Activated B cell treated with CpG ODN at 0.5 μM for 24 hours (primary cell): ENCODE data around the gene CLEC7A. TPM values are rescaled to one million over a fixed set of nuclear protein-coding genes. Genes with fewer than 3 reads are reported as not detected.

Experiments used
- ATAC-seq: fragments of 200-7000 bp; cut with Tn5 transposase; one replicate; pipeline ENCODE4 v1.10.0; 2021; ENCODE audit warnings: low read depth, mild to moderate bottlenecking, moderate library complexity
- CTCF ChIA-PET: fragments of 350-600 bp; sonication (Branson Sonifier 250); formaldehyde crosslinking; loops from one replicate; lab custom pipeline; 2021; ENCODE audit warnings: antibody characterized with exemption; lab: Charles Lee
- POLR2A ChIA-PET: fragments of 350-600 bp; sonication (Branson Sonifier 250); formaldehyde crosslinking; loops from one replicate; lab custom pipeline; 2021; ENCODE audit warnings: antibody characterized with exemption; lab: Charles Lee
- DNase-seq: peaks from one replicate; pipeline ENCODE4 v3.0.0; 2022
- H3K27ac Mint-ChIP-seq: one replicate; pipeline ENCODE4 v1.8.0; 2020; ENCODE audit warnings: mixed read lengths
- H3K27me3 Mint-ChIP-seq: one replicate; pipeline ENCODE4 v1.8.0; 2021; ENCODE audit warnings: mixed read lengths
- H3K36me3 Mint-ChIP-seq: one replicate; pipeline ENCODE4 v1.8.0; 2021; ENCODE audit warnings: low read depth, mixed read lengths
- H3K4me1 Mint-ChIP-seq: one replicate; pipeline ENCODE4 v1.8.0; 2021; ENCODE audit warnings: mixed read lengths
- H3K4me3 Mint-ChIP-seq: one replicate; pipeline ENCODE4 v1.8.0; 2020; ENCODE audit warnings: mild to moderate bottlenecking, mixed read lengths
- H3K9me3 Mint-ChIP-seq: one replicate; pipeline ENCODE4 v1.8.0; 2020; ENCODE audit warnings: mixed read lengths
- CTCF ChIP-seq: fragments of 200-600 bp; IDR thresholded peaks from one replicate; pipeline ENCODE4 v1.8.0; 2022; ENCODE audit warnings: antibody characterized with exemption, mild to moderate bottlenecking
- intact Hi-C: fragments of 100-400 bp; cut with micrococcal nuclease; formaldehyde crosslinking; loops from one replicate; pipeline ENCODE4 v1.15.1; 2024
- total RNA-seq: library from RNA; stranded (reverse); gene quantifications from 2 replicates; pipeline ENCODE4 v1.2.3, GENCODE V29; 2022

The CLEC7A gene
- total RNA-seq, 1 donor from 2014 or later, result 0.09 TPM

GRCh38 chr12:10142976-10143589 lies 13.1 kb upstream of the CLEC7A start:
- ChIA-PET POLR2A (no interaction called here), CTCF (interaction anchor here (1.0 to 2.2 kb wide), 4 partner anchors 10 to 393 kb away, joined by 3 to 9 read pairs (median 3); no protein-coding TSS in a partner anchor)
- ATAC-seq (no peak), DNase-seq (no peak)
- Mint-ChIP-seq H3K9me3 (peaks cover under 1% of the 10 kb centered on the region), H3K4me3 (no peak overlapping the region), H3K4me1 (no peaks in the 10 kb centered on the region), H3K27me3 (peaks cover 12% of the 10 kb centered on the region), H3K27ac (no peak overlapping the region), H3K36me3 (no peaks in the 10 kb centered on the region)
- TF ChIP-seq CTCF, result no peak
- intact Hi-C loops, result no loop called here

- no peak for TF ChIP-seq CTCF
- ATAC-seq (peak; percentile 60), DNase-seq (no peak)
- Mint-ChIP-seq H3K27ac (no peak overlapping the region), H3K27me3 (peaks cover 27% of the 10 kb centered on the region), H3K4me3 (no peak overlapping the region), H3K9me3 (no peaks in the 10 kb centered on the region), H3K36me3 (no peaks in the 10 kb centered on the region), H3K4me1 (no peaks in the 10 kb centered on the region)
- ChIA-PET POLR2A (interaction anchor here (1.6 kb wide), 1 partner anchor 10 kb away, joined by 4 read pairs; the partner anchor contains the start of gene CLEC7A), CTCF (interaction anchor here (0.7 to 3.5 kb wide), 17 partner anchors 9 to 809 kb away, joined by 3 to 24 read pairs (median 4); partner anchors contain the start of gene CLEC7A)
- intact Hi-C loops, result loop anchor here (1.0 to 2.0 kb wide), 5 partner anchors 106 to 809 kb away; no protein-coding TSS in a partner anchor
These were observed 10.0 kb upstream of the CLEC7A start for GRCh38 chr12:10140001-10140400.

GRCh38 chr12:10136637-10137205 lies 6.7 kb upstream of the CLEC7A start:
- DNase-seq, result no peak
- CTCF ChIA-PET, result interaction anchor here (0.6 to 1.2 kb wide), 2 partner anchors 97 to 323 kb away, joined by 3 read pairs; no protein-coding TSS in a partner anchor

GRCh38 chr12:10135126-10135525 lies 5.1 kb upstream of the CLEC7A start:
- peaks cover 8% of the 10 kb centered on the region for H3K4me1 Mint-ChIP-seq
- H3K36me3 Mint-ChIP-seq, result no peaks in the 10 kb centered on the region
- no peak for TF ChIP-seq CTCF
- intact Hi-C loops, result loop anchor here (10.0 kb wide), 1 partner anchor 520 kb away; no protein-coding TSS in a partner anchor
- DNase-seq (no peak), ATAC-seq (no peak)
- POLR2A ChIA-PET, result no interaction called here
- H3K27me3 Mint-ChIP-seq, result peaks cover 39% of the 10 kb centered on the region
- CTCF ChIA-PET, result no interaction called here
- H3K9me3 Mint-ChIP-seq, result no peaks in the 10 kb centered on the region
- no peak overlapping the region for H3K4me3 Mint-ChIP-seq
- H3K27ac Mint-ChIP-seq, result no peak overlapping the region

More at GRCh38 chr12:10136637-10137205, 6.7 kb upstream of the CLEC7A start:
- Mint-ChIP-seq H3K36me3 (no peaks in the 10 kb centered on the region), H3K27ac (no peak overlapping the region), H3K4me1 (no peaks in the 10 kb centered on the region), H3K9me3 (no peaks in the 10 kb centered on the region), H3K4me3 (no peak overlapping the region), H3K27me3 (peaks cover 34% of the 10 kb centered on the region)
- POLR2A ChIA-PET, result no interaction called here
- no peak for ATAC-seq
- TF ChIP-seq CTCF, result no peak
- intact Hi-C loops, result loop anchor here (10.0 kb wide), 1 partner anchor 522 kb away; no protein-coding TSS in a partner anchor

- H3K4me1 Mint-ChIP-seq, result peaks cover 22% of the 10 kb centered on the region
- H3K27ac Mint-ChIP-seq, result no peak overlapping the region
- H3K36me3 Mint-ChIP-seq, result no peaks in the 10 kb centered on the region
- intact Hi-C loops, result loop anchor here (10.0 kb wide), 1 partner anchor 518 kb away; no protein-coding TSS in a partner anchor
- H3K9me3 Mint-ChIP-seq, result no peaks in the 10 kb centered on the region
- H3K27me3 Mint-ChIP-seq, result peaks cover 46% of the 10 kb centered on the region
- ChIA-PET POLR2A (no interaction called here), CTCF (no interaction called here)
- H3K4me3 Mint-ChIP-seq, result no peak overlapping the region
- DNase-seq (no peak), ATAC-seq (no peak)
- no peak for TF ChIP-seq CTCF
These were observed 2.9 kb upstream of the CLEC7A start for GRCh38 chr12:10132850-10133370.
